Measurements from ENCODE around the gene S1PR2.
"Not testable (repeated sequence)": the region's sequence is repeated elsewhere in the genome, so short reads cannot be mapped to it uniquely, and the experiment has no call there.

The S1PR2 gene

GRCh38 chr19:10189616-10190015 lies 41.5 kb downstream of the S1PR2 start:
- no peak for DNase-seq

- no peak for DNase-seq
Observed at GRCh38 chr19:10187315-10187714, 43.8 kb downstream of the S1PR2 start.

GRCh38 chr19:10184636-10185035 lies 46.5 kb downstream of the S1PR2 start:
- DNase-seq: no peak

- no peak for DNase-seq
Observed at GRCh38 chr19:10183926-10184325, 47.2 kb downstream of the S1PR2 start.

- no peak for DNase-seq
Observed at GRCh38 chr19:10182847-10183246, 48.3 kb downstream of the S1PR2 start.

GRCh38 chr19:10182076-10182475 lies 49.1 kb downstream of the S1PR2 start:
- DNase-seq: no peak

GRCh38 chr19:10180459-10180858 lies 50.7 kb downstream of the S1PR2 start:
- DNase-seq: no peak

- DNase-seq: not testable (repeated sequence)
Observed at GRCh38 chr19:10180024-10180423, 51.1 kb downstream of the S1PR2 start.

- no peak for DNase-seq
Observed at GRCh38 chr19:10173527-10173926, 57.6 kb downstream of the S1PR2 start.

Data from NCI-H345 (cell line).